OCI-M1 (cell line): ENCODE data around the gene JMY.
A peak's percentile ranks its signal among the peaks of the same experiment; 100 is the strongest.
"Not testable (repeated sequence)": the region's sequence is repeated elsewhere in the genome, so short reads cannot be mapped to it uniquely, and the experiment has no call there.

Experiments
- DNase-seq: peaks from one replicate; lab custom pipeline; 2025; lab: John Stamatoyannopoulos, UW

Gene JMY

DNA sequence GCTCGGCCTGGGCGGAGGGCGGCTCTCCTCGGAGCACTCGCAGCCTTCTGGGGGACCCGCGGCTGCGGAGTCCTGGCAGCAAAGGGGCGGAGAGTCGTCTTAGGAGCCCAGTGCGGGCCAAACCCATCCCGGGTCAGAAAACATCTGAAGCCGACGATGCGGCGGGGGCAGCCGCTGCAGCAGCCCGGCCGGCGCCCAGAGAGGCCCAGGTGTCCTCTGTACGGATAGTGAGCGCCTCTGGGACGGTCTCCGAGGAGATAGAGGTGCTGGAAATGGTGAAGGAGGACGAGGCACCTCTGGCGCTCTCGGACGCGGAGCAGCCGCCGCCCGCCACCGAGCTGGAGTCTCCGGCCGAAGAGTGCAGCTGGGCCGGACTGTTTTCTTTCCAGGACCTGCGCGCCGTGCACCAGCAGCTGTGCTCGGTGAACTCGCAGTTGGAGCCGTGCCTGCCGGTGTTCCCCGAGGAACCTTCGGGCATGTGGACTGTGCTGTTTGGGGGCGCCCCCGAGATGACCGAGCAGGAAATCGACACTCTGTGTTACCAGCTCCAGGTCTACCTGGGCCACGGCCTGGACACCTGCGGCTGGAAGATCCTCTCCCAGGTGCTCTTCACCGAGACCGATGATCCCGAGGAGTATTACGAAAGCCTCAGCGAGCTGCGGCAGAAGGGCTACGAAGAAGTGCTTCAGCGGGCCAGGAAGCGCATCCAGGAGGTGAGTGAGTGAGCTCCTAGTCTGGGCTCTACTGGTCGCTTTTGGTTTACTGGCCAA, 1.2 kb downstream of the JMY start:
- DNase-seq, result peak; percentile 56

DNA sequence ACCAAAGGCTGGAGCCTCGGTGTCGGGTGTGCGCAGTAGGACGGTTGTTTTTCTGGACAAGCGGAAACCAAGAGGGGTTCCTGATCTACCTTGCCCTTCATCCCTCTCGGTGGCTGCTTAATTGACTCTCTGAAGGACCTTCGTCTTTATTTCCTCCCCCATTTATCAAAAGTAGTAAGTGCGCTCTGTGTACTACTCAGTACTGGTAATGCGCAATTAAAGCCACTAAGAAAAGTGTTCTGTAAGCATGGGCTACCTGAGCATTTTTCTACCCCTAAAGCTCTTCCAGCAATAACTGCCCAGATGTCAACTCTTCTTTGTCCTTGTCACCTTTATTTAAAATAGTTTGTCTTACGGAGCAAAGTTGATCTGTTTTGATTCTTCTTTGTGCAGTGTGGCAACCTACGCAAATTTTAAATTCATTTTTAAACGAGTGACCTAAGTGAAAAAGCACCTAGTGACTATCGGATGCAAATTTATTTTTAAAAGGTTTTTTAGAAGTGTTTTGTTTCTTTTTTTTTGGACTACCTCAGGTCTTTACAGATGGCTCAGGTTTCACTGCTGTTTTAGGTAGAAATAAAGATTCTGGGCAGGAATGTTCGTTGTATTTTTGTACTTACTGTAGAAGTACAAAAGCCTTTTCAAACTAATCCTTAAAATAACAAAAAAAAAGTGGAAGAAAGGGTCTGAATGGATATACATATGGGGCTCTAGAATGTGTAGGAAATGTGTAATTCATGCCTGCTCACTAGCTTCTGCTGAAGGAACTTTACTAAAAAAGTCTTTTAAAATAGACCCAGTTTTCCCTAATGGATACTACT, 2.0 kb downstream of the JMY start:
- DNase-seq, result peak; percentile 62

DNA sequence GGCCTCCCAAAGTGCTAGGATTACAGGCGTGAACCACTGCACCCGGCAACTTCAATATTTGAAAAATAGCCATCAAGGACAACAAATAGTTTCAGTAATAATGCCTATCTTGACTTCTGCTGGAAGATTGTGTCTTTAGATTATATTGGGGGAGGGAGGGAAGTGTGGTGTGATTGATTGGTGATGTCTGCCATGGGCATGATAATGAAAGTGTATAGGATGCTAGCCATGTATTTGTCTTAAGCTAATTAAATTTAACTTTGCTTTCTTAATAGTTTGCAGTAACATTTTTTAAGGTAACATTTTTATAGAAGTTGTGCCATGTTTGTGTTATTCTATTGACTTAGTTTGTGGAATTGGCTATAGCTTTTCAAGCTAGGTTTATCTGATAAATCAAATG, 4.6 kb downstream of the JMY start:
- no peak for DNase-seq

DNA sequence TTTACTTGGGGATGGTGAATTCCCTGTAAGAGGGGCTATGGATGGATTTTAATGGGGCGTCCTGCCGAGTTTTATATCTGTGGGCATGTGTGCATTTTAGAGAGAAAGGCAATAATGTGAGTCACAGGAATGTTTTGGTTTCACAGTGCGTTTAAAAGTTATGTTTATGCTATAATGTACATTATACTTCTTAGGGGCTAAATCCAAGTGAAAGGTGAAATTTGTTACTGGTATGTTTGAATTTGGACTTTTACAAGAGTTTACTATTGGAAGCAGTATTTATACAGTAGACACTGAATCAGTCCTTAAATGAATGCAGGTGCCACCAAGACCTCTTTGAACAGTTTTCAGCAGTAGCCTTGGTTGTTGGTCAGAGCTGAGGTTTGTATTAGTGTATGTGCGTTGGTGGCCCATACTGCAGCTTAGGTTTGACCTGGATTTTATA, 5.6 kb downstream of the JMY start:
- no peak for DNase-seq

DNA sequence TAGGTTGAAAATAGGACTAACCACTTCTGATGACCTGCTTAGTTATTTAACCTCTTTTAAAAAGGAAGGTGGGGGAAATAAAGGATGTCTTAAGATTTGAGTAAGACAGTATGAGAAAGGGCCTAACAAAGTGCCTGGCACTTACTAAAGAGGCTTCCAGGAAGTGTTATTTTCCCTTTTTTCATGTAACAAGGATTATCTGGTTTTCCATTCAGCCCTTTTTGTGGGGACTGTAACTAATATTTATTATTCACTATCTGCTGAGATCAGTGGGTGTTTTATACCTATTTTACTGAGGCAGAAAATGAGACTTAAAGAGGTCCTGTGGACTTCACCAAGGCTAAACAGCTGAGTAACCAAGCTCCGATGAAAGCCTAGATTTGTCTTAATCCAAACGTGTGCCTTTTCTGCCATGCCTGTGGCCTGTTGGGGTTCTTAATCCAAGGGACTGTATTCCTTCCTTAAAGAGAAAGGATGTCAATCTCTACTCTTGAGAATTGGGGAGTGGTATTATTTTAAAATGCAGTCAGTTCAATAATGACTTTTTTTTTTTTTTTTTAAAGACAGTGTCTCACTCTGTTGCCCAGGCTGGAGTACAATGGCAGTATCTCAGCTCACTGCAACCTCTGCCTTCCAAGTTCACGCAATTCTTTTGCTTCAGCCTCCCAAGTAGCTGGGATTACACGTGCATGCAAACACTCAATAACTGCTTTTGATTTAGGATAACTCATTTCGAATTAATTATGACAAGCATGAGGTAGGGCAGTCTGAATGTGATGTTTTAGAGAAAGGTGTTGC, 6.5 kb downstream of the JMY start:
- no peak for DNase-seq

DNA sequence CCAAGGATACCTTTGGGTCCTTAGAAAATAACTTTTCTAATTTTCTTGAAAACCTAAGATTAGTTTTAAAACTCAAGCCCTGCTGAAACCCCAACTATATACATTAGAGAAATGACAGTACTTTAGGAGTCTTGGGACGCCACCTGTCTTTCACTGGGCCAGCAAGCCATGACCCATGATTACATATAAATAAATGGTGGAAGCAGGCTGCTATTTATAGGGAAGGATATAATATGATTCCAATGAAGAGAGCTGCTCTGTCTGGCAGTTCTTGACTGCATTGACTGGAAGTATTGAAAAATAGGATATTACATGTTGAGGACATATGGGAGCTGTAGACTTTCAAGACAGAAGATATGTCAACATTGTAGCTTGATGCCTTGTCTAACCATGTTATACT, 7.3 kb downstream of the JMY start:
- DNase-seq, result no peak

DNA sequence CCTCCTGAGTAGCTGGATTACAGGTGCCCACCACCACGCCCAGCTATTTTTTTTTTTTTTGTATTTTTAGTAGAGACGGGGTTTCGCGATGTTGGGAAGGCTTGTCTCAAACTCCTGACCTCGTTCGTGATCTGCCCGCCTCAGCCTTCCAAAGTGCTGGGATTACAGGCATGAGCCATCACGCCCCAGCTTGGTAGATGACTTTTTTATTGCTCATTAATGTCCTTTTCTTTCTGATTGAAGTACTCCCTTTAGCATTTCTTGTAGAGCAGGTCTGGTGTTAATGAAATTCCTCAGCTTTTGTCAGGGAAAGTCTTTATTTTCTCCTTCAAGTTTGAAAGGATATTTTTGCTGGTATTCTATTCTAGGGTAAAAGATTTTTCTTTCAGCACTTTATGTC, 18.1 kb downstream of the JMY start:
- not testable (repeated sequence) for DNase-seq

DNA sequence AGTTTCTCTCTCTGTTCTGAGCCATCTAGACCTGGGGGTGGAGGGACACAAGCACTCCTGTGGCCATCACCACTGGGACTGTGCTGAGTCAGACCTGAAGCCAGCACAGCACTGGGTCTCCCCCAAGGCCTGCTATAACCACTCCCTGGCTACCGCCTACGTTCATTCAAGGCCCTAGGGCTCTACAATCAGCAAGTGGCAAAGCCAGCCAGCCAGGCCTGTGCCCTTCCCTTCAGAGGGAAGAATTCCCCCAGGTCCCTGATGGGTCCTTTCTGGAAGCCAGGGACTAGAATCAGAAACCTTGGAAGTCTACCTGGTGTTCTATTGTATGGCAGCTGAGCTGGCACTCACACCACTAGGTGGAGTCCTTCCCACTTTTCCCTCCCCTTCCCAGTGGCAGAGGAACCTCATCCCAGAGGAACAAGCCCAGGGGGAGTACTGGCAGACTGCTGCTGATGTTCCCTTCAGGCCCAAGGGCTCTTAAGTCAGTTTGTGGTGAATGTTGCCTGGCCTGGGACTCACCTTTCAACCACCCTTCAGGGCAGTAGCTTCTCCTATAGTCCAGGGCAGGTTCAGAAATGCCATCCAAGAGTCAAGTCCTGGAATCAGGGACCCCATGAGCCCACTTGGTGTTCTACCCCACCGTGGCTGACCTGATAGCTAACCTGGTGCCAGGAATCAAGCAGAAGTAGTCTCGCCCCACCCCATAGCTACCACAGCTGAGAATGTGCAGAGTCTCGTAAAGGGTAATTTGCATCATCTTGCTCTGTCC, 20.0 kb downstream of the JMY start:
- DNase-seq, result peak; percentile 7

DNA sequence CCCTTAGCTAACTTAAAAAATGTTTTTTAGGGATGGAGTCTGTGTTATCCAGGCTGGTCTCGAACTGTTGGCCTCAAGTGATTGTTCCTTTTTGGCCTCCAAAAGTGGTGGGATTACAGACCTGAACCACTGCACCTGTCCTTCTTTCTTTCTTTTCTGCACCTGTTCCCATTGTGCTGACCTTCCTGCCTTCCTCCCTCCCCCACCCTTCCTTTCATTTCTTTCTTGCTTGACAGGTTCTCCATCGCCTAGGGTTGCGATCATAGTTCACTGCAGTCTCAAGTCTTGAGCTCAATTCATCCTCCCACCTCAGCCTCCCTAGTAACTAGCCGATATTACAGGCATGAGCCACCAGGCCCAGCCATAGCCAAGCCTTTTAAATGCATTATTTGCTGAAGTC, 20.6 kb downstream of the JMY start:
- DNase-seq, result no peak

DNA sequence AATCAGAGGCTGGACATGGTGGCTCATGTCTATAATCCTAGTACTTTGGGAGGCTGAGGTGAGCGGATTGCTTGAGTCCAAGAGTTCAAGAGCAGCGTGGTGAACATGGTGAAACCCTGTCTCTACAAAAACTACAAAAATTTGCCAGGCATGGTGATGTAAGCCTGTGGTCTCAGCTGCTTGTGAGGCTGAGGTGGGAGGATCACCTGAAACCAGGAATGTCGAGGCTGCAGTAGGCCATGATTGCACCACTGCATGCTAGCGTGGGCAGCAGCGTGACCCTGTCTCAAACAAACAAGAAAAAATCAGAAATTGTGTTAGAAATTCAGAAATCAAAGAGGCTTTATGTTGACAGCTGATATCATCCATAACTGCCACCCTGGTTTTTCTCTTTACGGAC, 21.4 kb downstream of the JMY start:
- DNase-seq, result no peak

DNA sequence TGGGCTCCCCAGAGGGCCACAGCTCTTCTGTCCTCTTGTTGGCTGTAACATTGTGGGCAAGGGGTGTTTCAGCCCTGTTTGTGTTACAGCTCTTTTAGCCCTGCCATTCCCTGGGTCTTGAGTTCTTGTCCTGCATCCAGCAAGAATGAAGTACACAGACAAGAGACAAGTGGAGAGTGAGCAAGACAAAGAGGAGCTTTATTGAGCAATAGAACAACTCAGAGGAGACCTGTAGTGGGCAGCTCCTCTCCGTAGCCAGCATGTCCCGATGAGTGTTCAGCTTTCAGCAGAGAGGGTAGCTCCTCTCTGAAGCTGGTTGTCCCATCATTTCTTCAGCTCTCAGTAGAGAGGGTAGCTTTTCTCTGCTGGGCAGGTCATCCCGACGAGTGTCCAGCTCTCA, 22.9 kb downstream of the JMY start:
- no peak for DNase-seq

DNA sequence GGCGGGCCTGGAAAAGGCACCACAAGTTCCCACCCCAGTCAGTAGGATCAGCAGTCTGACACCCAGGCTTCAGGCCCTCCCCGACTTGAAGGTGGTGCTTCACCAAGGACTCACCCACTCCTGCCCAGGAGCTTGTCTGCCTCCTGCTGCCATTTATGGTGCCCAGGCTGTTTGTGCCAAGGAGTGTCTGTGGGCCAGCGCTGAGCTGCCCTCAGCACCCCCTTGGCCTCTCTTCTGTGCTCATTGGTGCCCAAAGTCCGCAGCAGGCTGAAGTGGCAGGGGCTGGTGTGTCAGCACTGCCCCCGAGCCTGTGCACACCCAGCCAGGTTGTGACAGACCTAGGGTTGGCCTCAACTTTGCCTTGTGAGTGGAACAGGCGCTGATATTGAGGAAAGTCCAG, 23.5 kb downstream of the JMY start:
- no peak for DNase-seq

DNA sequence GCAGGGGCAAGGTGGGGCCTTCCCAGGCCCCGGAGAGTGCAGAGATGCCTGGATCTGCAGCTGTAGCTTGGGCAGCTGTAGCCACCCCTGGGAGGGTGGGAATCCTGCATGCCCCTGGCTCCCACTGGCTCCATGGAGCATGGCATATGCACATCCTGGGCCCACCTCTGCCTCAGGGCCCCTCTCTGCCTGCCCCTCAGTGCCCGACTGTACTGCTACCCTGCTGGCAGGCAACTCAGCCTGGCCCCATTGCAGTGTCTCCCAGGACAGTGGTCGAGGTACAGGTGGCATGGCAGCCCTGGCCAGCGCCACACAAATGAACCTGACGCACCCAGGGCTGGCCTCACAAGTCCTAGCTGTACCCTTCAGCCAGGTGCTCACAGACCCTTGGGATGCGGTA, 23.9 kb downstream of the JMY start:
- no peak for DNase-seq

DNA sequence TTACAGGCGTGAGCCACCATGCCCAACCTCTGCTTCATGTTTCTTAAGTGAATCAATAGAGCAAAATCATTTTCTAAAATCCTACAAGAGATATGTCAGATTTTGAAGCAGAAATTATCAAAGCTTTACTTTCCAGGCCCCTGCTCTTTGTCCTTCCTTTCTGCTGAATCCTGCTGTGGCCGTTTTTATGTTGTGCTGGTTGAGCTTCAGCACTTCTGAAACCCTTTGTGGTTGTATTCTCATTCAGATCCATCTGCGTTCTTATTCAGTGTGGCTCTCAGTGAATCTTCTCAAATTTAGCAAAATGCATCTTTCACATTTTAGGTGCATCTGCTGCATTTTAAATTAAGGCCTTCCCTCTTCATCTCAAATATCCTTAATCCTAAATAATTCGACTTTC, 26.0 kb downstream of the JMY start:
- no peak for DNase-seq

DNA sequence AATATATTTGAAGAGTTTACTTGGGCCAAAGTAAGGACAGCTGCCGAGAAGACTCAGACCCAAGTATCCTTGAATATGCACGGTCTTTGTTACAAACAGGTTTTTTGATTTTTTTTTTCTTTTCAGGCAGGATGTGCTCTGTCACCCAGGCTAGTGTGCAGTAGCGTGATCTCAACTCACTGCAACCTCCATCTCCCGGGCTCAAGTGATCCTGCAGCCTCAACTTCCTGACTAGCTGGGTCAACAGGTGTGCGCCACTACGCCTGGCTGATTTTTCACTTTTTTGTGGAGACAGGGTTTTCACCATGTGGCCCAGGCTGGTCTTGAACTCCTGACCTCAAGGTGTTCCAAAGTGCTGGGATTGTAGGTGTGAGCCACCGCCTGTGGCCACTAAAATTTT, 27.4 kb downstream of the JMY start:
- DNase-seq, result no peak

DNA sequence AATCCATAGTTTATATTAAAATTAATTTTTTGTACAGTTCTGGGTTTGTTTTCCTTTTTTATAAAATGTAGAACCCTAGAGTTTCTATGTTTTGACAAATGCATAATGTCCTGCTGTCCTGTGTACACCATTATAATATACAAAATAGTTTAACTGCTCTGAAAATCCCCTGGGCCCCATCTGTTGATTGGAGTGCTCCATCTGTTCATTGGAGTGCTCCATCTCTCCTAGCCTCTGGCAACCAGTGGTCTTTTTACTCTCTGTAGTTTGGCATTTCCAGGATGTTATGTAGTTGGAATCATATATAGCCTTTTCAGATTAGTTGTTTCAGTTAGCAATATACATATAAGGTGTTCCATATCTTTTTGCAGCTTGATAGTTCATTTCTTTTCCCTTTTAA, 31.2 kb downstream of the JMY start:
- DNase-seq, result no peak

DNA sequence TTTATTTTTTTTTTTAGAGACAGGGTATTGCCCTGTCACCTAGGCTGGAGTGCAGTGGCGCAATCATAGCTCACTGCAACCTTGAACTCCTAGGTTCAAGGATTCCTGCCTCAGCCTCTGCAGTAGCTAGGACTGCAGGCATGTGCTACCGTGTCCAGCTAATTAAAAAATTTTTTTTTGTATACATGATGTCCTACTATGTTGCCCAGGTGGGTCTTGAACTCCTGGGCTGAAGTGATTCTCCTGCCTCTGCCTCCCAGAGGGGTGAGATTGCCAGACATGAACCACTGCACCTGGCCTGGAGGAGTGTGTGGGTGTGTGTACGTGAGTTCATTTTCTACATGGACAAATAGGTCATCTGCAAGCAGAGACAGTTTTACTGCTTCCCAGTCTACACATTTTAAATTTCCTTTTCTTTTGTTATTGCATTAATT, 33.8 kb downstream of the JMY start:
- no peak for DNase-seq

DNA sequence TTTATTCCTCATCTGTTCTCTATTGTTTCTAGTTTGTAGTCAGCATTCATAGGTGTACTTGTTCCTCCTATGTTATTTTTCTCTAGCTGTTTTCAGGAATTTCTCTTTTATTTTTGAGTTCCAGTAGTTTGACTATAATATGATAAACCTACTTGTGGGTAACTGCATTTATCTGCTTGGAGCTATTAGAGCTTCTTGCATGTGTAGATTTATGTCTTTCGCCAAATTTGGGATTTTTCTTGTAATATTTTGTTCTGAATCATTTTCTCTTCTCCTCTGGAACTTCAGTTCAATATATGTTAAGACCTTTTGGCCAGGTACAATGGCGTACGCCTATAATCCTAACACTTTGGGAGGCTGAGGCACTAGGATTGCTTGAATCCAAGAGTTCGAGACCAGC, 37.4 kb downstream of the JMY start:
- DNase-seq, result no peak

DNA sequence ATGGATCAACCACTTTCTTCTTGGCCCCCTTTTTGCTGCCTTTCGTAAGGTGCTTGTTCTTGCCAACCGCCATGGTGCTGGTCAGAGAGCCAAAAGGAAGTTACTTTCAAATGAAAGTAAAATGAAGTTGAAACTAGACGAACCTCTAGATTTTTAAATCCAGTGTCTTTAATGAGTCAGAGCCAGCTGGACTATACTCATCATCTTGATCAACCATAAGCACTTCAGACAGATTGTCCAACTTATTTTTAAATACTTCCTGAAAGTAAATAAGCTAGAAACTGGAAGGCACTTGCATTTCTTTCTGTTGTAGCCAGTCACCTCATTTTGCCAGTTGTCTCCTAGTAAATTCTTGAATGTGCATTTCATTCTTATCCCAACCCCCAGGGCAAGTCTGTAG, 48.9 kb downstream of the JMY start:
- DNase-seq, result no peak

DNA sequence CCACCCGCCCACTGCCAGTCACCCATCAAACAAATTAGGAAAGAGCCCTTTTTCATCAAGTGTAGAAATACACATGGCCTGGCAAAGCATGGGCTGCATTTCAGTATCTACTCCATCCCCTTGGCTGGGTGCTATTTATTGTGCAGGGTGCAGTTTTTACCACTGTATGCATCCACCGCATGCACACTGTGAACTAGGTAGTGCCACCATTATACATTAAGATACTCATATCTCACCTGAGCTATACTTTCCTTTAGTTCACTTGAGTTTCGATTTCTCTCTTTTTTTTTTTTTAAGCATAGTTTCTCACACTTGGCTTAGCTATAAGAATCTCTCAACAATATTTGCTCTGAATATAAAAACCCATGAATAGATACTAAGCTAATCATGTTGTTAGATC, 49.4 kb downstream of the JMY start:
- DNase-seq, result no peak

DNA sequence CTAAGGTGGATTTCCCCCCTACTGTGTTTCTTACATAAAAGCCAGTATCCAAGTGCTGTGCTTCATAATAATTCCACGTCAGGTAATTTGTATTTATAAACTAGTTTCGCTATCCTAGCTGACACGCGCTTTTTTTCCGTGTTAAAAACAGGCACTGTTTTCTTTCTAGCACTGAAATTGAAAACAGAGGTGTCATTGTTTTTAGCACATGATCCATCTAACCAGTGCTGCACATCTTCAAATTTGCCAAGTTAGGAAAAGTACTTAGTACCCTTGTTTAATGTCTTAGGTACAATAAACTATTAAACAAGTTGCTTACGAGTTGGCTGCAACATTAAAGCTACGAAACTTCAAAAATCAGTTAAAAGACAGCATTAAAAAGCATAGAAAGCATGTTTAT, 49.9 kb downstream of the JMY start:
- DNase-seq, result no peak

DNA sequence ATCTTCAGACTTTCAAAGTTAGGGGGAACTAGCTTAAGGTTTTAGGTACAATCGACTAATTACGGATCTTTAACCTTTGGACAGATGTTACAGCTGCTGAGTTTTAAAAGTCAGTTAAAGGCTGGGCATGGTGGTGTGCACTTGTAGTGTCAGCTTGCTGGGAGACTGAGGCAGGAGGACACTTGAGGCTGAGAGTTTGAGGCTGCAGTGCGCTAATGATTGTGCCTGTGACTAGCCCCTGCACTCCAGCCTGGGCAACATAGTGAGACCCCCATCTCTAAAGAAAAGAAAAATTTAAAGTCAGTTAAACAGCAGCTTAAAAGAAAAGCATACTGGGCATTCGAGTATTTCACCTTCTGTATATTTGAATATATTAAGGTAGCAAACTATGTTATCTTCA, 51.4 kb downstream of the JMY start:
- no peak for DNase-seq
